ENCODE measurements around the gene OSM.

Gene OSM

DNA sequence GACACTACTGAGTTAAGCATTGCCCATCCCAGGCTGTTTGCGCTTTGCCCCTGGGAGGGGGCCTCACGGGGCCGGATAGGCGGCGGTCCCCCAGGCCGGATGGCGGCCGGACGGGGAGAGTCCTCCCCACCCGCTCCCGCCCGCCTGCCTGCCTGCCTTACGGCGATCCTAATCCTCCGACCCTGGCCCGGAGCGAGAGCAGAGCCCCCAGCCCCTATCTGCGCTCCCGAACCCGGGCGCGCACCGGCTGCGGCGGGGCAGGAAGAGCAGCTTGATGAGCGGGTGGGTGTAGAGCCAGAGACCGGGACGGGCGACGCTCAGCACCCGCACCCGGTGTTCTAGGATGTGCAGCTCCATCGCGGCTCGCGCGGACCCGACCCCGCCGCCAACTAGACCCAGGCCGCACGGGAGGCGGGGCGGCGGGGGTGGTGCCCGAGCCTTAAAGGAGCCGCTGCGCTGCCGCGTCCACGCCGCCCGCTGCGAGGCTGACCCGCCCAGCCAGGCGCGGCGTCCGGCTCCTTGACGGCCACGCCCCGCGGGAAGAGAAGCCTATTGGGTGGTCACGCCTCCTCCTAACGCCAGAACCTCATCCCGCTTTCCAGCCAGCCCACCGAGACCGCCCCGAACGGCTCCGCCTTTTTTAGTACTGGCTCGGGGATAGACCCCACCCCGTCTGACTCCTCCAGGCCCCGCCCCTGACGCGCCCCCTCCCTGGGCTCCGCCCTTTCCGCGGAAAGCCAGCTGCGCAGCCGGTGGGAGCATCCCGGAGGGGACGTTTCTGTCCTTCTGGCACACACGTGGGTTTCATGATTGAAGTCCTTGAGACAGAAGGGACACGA lies 22.7 kb upstream of the OSM start, which contains the start of gene CASTOR1:
Gene CASTOR1, minus strand, starts transcription at position 365 of the 839 bp plus-strand sequence. Its CDS starts 8 bp downstream, at position 357.
- Histone ChIP-seq H3K9ac (ENCODE audit: low read depth, low read length) (no peak within 1 kb of the TSS), H3K27ac (ENCODE audit: low read depth, low read length) (no peak within 1 kb of the TSS), H3K36me3 (ENCODE audit: control insufficient read depth, insufficient read depth, low read length) (peaks cover 12% of the 10 kb centered on the region; the same call in 1 of the 2 replicates), H3K9me3 (ENCODE audit: control insufficient read depth, insufficient read depth, low read length) (no peaks in the 10 kb centered on the region), H3K4me1 (ENCODE audit: control insufficient read depth, insufficient read depth, low read length) (peaks cover 18% of the 10 kb centered on the region), H3K4me3 (ENCODE audit: low read depth, low read length) (peak within 1 kb of the TSS; percentile 83), H3K27me3 (ENCODE audit: control insufficient read depth, insufficient read depth, low read length) (no peaks in the 10 kb centered on the region)

GRCh38 chr22:30288419-30289140 lies 21.9 kb upstream of the OSM start:
- Histone ChIP-seq H3K4me3 (ENCODE audit: low read depth, low read length) (peak overlapping the region; percentile 83), H3K27me3 (ENCODE audit: control insufficient read depth, insufficient read depth, low read length) (no peaks in the 10 kb centered on the region), H3K36me3 (ENCODE audit: control insufficient read depth, insufficient read depth, low read length) (peaks cover 12% of the 10 kb centered on the region; the same call in 1 of the 2 replicates), H3K27ac (ENCODE audit: low read depth, low read length) (no peak overlapping the region), H3K9ac (ENCODE audit: low read depth, low read length) (no peak overlapping the region), H3K9me3 (ENCODE audit: control insufficient read depth, insufficient read depth, low read length) (no peaks in the 10 kb centered on the region), H3K4me1 (ENCODE audit: control insufficient read depth, insufficient read depth, low read length) (peaks cover 18% of the 10 kb centered on the region)

- H3K36me3 ChIP-seq (ENCODE audit: control insufficient read depth, insufficient read depth, low read length) = 0 out of 2 replicates have a peak, but pooled peaks cover 9% of the 10 kb centered on the region
- no peak overlapping the region for H3K27ac ChIP-seq (ENCODE audit: low read depth, low read length)
- H3K27me3 ChIP-seq (ENCODE audit: control insufficient read depth, insufficient read depth, low read length) = no peaks in the 10 kb centered on the region
- H3K9me3 ChIP-seq (ENCODE audit: control insufficient read depth, insufficient read depth, low read length) = no peaks in the 10 kb centered on the region
- H3K9ac ChIP-seq (ENCODE audit: low read depth, low read length) = no peak overlapping the region
- H3K4me1 ChIP-seq (ENCODE audit: control insufficient read depth, insufficient read depth, low read length) = peaks cover 18% of the 10 kb centered on the region
- peak overlapping the region; percentile 83 for H3K4me3 ChIP-seq (ENCODE audit: low read depth, low read length)
These were observed 21.2 kb upstream of the OSM start for GRCh38 chr22:30287648-30288418.

- H3K4me1 ChIP-seq (ENCODE audit: control insufficient read depth, insufficient read depth, low read length) = peaks cover 18% of the 10 kb centered on the region
- 0 out of 2 replicates have a peak, but pooled peaks cover 2% of the 10 kb centered on the region for H3K36me3 ChIP-seq (ENCODE audit: control insufficient read depth, insufficient read depth, low read length)
- H3K4me3 ChIP-seq (ENCODE audit: low read depth, low read length) = no peak overlapping the region
- H3K27ac ChIP-seq (ENCODE audit: low read depth, low read length) = no peak overlapping the region
- no peak overlapping the region for H3K9ac ChIP-seq (ENCODE audit: low read depth, low read length)
- H3K9me3 ChIP-seq (ENCODE audit: control insufficient read depth, insufficient read depth, low read length) = no peaks in the 10 kb centered on the region
- H3K27me3 ChIP-seq (ENCODE audit: control insufficient read depth, insufficient read depth, low read length) = no peaks in the 10 kb centered on the region
These were observed 20.4 kb upstream of the OSM start for GRCh38 chr22:30286813-30287647.

DNA sequence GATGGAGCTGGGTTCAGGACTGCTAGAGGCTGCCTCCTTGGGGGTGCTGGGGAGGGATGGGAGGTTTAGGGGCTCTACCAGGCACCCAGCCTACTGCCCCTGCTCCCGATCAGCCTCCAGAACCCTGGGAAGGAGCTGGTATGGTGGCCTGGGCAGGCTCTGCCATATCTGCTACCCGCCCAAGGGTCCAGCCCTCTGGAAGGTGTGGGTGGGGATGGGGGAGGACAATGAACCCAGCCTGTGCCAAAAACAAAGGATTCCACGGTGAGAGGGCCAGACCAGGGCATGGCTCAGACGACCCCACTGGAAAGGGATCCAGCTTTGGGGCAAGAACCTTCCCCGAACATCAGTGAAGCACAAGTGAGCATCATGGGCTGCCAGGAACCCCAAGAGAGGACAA lies 19.7 kb upstream of the OSM start:
- Histone ChIP-seq H3K9me3 (ENCODE audit: control insufficient read depth, insufficient read depth, low read length) (no peaks in the 10 kb centered on the region), H3K4me1 (ENCODE audit: control insufficient read depth, insufficient read depth, low read length) (peaks cover 18% of the 10 kb centered on the region), H3K36me3 (ENCODE audit: control insufficient read depth, insufficient read depth, low read length) (no peaks in the 10 kb centered on the region), H3K9ac (ENCODE audit: low read depth, low read length) (no peak overlapping the region), H3K4me3 (ENCODE audit: low read depth, low read length) (no peak overlapping the region), H3K27me3 (ENCODE audit: control insufficient read depth, insufficient read depth, low read length) (no peaks in the 10 kb centered on the region), H3K27ac (ENCODE audit: low read depth, low read length) (no peak overlapping the region)

DNA sequence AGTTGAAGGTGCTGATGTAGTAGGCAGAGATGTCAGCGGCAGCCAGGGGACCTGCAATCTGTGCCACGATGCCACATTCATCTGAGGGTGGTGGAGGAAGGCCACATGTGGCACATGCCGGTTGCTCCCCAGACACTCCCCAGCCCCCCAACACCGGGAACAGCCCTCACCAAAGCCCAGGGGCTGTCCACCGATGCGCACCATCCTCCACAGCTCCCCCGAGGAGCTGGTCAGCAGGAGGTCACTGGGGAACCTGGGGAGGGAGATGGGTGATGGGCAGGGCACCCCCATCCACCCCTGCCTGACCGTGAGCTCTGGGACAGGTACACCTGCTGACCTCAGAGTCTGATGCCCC lies 19.2 kb upstream of the OSM start:
- Histone ChIP-seq H3K4me3 (ENCODE audit: low read depth, low read length) (no peak overlapping the region), H3K27me3 (ENCODE audit: control insufficient read depth, insufficient read depth, low read length) (no peaks in the 10 kb centered on the region), H3K9ac (ENCODE audit: low read depth, low read length) (no peak overlapping the region), H3K27ac (ENCODE audit: low read depth, low read length) (no peak overlapping the region), H3K4me1 (ENCODE audit: control insufficient read depth, insufficient read depth, low read length) (peaks cover 18% of the 10 kb centered on the region), H3K9me3 (ENCODE audit: control insufficient read depth, insufficient read depth, low read length) (no peaks in the 10 kb centered on the region), H3K36me3 (ENCODE audit: control insufficient read depth, insufficient read depth, low read length) (no peaks in the 10 kb centered on the region)

DNA sequence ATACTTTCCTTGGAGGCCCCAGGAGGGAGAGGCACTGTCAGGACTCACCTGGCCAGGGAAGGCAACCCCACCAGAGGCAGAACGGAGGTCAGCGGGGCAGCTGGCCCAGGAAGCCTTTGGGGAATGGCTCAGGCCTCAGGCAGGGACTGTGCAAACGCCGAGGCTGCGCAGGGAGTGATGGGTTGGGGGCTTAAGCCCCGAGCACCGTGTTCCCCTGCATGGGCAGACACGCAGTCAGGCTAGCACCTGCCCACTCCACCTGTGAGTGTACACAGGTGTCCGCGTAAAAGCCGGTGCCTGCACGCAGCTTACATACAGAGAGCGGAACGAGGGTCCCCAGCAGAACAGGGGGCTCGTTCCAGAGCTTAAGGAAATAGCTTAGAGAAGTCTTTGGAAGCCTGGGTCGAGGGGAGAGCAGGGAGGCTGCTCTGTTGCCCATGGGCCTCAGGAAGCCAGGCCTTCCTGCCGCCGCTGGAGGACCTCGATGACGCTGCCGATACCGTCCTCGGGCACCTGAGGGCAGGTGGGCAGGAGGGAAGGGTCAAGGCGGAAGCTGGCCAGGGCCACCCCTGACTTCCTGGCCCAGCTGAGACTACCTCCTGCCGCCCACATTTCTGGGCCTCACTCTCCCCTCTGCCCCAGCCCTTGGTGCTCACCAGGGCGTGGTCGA lies 18.7 kb upstream of the OSM start:
- H3K27ac ChIP-seq (ENCODE audit: low read depth, low read length) = no peak overlapping the region
- H3K36me3 ChIP-seq (ENCODE audit: control insufficient read depth, insufficient read depth, low read length) = no peaks in the 10 kb centered on the region
- no peak overlapping the region for H3K4me3 ChIP-seq (ENCODE audit: low read depth, low read length)
- no peak overlapping the region for H3K9ac ChIP-seq (ENCODE audit: low read depth, low read length)
- peaks cover 14% of the 10 kb centered on the region for H3K4me1 ChIP-seq (ENCODE audit: control insufficient read depth, insufficient read depth, low read length)
- H3K9me3 ChIP-seq (ENCODE audit: control insufficient read depth, insufficient read depth, low read length) = no peaks in the 10 kb centered on the region
- no peaks in the 10 kb centered on the region for H3K27me3 ChIP-seq (ENCODE audit: control insufficient read depth, insufficient read depth, low read length)

- Histone ChIP-seq H3K4me1 (ENCODE audit: control insufficient read depth, insufficient read depth, low read length) (peaks cover 8% of the 10 kb centered on the region; the same call in 1 of the 2 replicates), H3K9ac (ENCODE audit: low read depth, low read length) (no peak overlapping the region), H3K27ac (ENCODE audit: low read depth, low read length) (no peak overlapping the region), H3K9me3 (ENCODE audit: control insufficient read depth, insufficient read depth, low read length) (no peaks in the 10 kb centered on the region), H3K36me3 (ENCODE audit: control insufficient read depth, insufficient read depth, low read length) (no peaks in the 10 kb centered on the region), H3K4me3 (ENCODE audit: low read depth, low read length) (no peak overlapping the region), H3K27me3 (ENCODE audit: control insufficient read depth, insufficient read depth, low read length) (no peaks in the 10 kb centered on the region)
These were observed 18.0 kb upstream of the OSM start for GRCh38 chr22:30284666-30285065.

GRCh38 chr22:30284172-30284571 lies 17.5 kb upstream of the OSM start:
- no peak overlapping the region for H3K27ac ChIP-seq (ENCODE audit: low read depth, low read length)

DNA sequence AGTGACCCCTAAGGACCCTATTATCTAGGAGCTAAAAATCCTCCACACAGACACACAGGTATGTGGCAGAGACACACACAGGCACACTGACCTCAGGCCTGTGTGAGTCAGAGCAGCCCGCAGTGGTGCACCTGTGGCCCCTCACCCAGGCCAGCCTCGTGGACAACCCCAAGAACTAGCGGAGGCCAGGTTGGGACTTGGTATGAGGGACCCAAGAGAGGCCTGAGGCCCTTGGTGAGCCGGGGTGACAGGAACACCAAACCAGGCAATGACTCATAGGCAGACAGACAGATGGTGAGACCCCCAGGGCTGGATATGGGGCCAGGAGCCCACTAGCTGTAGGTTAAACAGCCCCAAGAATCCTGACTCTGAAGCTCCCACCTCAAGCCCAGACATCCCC lies 16.7 kb upstream of the OSM start:
- H3K27ac ChIP-seq (ENCODE audit: low read depth, low read length) = no peak overlapping the region
- H3K4me1 ChIP-seq (ENCODE audit: control insufficient read depth, insufficient read depth, low read length) = peaks cover 3% of the 10 kb centered on the region; the same call in 1 of the 2 replicates
- no peaks in the 10 kb centered on the region for H3K27me3 ChIP-seq (ENCODE audit: control insufficient read depth, insufficient read depth, low read length)
- no peak overlapping the region for H3K4me3 ChIP-seq (ENCODE audit: low read depth, low read length)
- H3K36me3 ChIP-seq (ENCODE audit: control insufficient read depth, insufficient read depth, low read length) = no peaks in the 10 kb centered on the region
- no peak overlapping the region for H3K9ac ChIP-seq (ENCODE audit: low read depth, low read length)
- H3K9me3 ChIP-seq (ENCODE audit: control insufficient read depth, insufficient read depth, low read length) = no peaks in the 10 kb centered on the region

More at GRCh38 chr22:30284172-30284571, 17.5 kb upstream of the OSM start:
- peaks cover 8% of the 10 kb centered on the region; the same call in 1 of the 2 replicates for H3K4me1 ChIP-seq (ENCODE audit: control insufficient read depth, insufficient read depth, low read length)
- H3K9ac ChIP-seq (ENCODE audit: low read depth, low read length) = no peak overlapping the region
- H3K4me3 ChIP-seq (ENCODE audit: low read depth, low read length) = no peak overlapping the region
- no peaks in the 10 kb centered on the region for H3K9me3 ChIP-seq (ENCODE audit: control insufficient read depth, insufficient read depth, low read length)
- no peaks in the 10 kb centered on the region for H3K27me3 ChIP-seq (ENCODE audit: control insufficient read depth, insufficient read depth, low read length)
- no peaks in the 10 kb centered on the region for H3K36me3 ChIP-seq (ENCODE audit: control insufficient read depth, insufficient read depth, low read length)

Measured in HUES48 (cell line).